ENCODE data around the gene TMEM134.
A peak's percentile ranks its signal among the peaks of the same experiment; 100 is the strongest.
"Not testable (repeated sequence)": the region's sequence is repeated elsewhere in the genome, so short reads cannot be mapped to it uniquely, and the experiment has no call there.

Gene TMEM134

DNA sequence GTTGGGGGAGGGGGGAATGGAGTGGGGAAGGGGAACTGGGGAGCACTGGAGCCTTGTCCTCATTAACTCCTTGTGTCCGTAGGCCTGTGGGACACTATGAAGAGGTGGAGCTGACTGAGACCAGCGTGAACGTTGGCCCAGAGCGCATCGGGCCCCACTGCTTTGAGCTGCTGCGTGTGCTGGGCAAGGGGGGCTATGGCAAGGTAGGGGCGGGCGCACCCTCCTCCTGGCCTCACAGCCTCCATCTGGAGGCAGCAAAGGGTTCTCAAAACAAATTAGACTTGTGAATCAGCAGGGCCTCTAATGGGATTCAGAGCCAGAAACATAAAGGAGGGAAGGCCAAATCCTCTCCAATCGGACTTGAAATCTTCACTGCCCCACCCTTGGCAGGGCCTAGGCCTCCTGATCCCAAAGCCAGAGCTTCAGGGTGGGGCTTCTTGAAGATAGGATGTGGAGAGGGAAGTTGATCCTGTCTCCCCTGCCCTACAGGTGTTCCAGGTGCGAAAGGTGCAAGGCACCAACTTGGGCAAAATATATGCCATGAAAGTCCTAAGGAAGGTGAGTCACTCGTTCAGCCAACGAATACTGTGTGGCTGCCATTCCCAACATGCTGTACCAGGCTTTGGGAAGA is 39.9 kb downstream of the TMEM134 start:
- Histone ChIP-seq H3K27me3 (ENCODE audit: control insufficient read depth, insufficient read depth, low read length) (no peaks in the 10 kb centered on the region), H3K9ac (ENCODE audit: low read depth, low read length) (peak overlapping the region; percentile 94), H3K4me3 (ENCODE audit: low read length) (peak overlapping the region; percentile 96), H3K36me3 (ENCODE audit: insufficient read depth, low read length) (peaks cover 25% of the 10 kb centered on the region), H3K4me1 (ENCODE audit: control insufficient read depth, insufficient read depth, low read length) (peaks cover 11% of the 10 kb centered on the region), H3K9me3 (replicated peaks; ENCODE audit: low read length) (no peaks in the 10 kb centered on the region), H3K4me2 (ENCODE audit: low read length) (peak overlapping the region; percentile 92)

GRCh38 chr11:67428052-67429001 is 40.7 kb downstream of the TMEM134 start, which contains the start of gene RPS6KB2:
Gene RPS6KB2 (plus strand): TSS chr11:67428494. CDS start chr11:67428546, 52 bp downstream.
- Histone ChIP-seq H3K9me3 (replicated peaks; ENCODE audit: low read length) (no peaks in the 10 kb centered on the region), H3K4me2 (ENCODE audit: low read length) (peak within 1 kb of the TSS; percentile 92), H3K27me3 (ENCODE audit: control insufficient read depth, insufficient read depth, low read length) (no peaks in the 10 kb centered on the region), H3K4me1 (ENCODE audit: control insufficient read depth, insufficient read depth, low read length) (peaks cover 11% of the 10 kb centered on the region), H3K36me3 (ENCODE audit: insufficient read depth, low read length) (peaks cover 17% of the 10 kb centered on the region), H3K9ac (ENCODE audit: low read depth, low read length) (peak within 1 kb of the TSS; percentile 94), H3K4me3 (ENCODE audit: low read length) (peak within 1 kb of the TSS; percentile 96)

GRCh38 chr11:67427364-67427859 is 41.6 kb downstream of the TMEM134 start:
- H3K4me3 ChIP-seq (ENCODE audit: low read length), result peak overlapping the region; percentile 96
- H3K36me3 ChIP-seq (ENCODE audit: insufficient read depth, low read length), result peaks cover 11% of the 10 kb centered on the region
- H3K9me3 ChIP-seq (replicated peaks; ENCODE audit: low read length); H3K27me3 ChIP-seq (ENCODE audit: control insufficient read depth, insufficient read depth, low read length): not testable (repeated sequence)
- H3K4me2 ChIP-seq (ENCODE audit: low read length), result peak overlapping the region; percentile 92
- H3K9ac ChIP-seq (ENCODE audit: low read depth, low read length), result peak overlapping the region; percentile 94
- peaks cover 11% of the 10 kb centered on the region for H3K4me1 ChIP-seq (ENCODE audit: control insufficient read depth, insufficient read depth, low read length)

DNA sequence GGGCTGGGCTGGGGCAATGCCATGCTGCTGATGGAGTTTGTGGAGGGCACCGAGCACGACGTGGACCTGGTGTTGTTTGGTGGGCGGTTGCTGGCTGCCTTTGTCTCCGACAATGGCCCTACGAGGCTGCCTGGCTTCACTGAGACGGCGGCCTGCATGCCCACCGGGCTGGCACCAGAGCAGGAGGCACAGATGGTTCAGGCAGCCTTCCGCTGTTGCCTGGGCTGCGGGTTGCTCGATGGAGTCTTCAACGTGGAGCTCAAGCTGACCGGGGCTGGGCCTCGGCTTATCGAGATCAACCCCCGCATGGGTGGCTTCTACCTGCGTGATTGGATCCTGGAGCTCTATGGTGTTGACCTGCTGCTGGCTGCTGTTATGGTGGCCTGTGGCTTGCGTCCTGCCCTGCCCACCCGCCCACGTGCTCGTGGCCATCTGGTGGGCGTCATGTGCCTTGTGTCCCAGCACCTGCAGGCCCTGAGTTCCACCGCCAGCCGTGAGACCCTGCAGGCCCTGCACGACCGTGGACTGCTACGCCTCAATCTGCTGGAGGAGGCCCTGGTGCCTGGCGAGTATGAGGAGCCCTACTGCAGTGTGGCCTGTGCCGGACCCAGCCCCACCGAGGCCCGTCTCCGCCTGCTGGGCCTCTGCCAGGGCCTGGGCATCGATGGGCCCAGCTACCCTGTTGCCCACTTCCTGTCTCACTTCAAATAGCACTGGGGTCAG is 45.0 kb downstream of the TMEM134 start:
- no peaks in the 10 kb centered on the region for H3K36me3 ChIP-seq (ENCODE audit: insufficient read depth, low read length)
- H3K4me1 ChIP-seq (ENCODE audit: control insufficient read depth, insufficient read depth, low read length), result peaks cover 17% of the 10 kb centered on the region
- no peaks in the 10 kb centered on the region for H3K9me3 ChIP-seq (replicated peaks; ENCODE audit: low read length)
- no peak overlapping the region for H3K4me2 ChIP-seq (ENCODE audit: low read length)
- no peak overlapping the region for H3K9ac ChIP-seq (ENCODE audit: low read depth, low read length)
- H3K27me3 ChIP-seq (ENCODE audit: control insufficient read depth, insufficient read depth, low read length), result no peaks in the 10 kb centered on the region
- H3K4me3 ChIP-seq (ENCODE audit: low read length), result no peak overlapping the region

GRCh38 chr11:67423466-67423865 is 45.6 kb downstream of the TMEM134 start:
- Histone ChIP-seq H3K4me1 (ENCODE audit: control insufficient read depth, insufficient read depth, low read length) (peaks cover 21% of the 10 kb centered on the region), H3K9me3 (replicated peaks; ENCODE audit: low read length) (no peaks in the 10 kb centered on the region), H3K4me2 (ENCODE audit: low read length) (no peak overlapping the region), H3K9ac (ENCODE audit: low read depth, low read length) (no peak overlapping the region), H3K36me3 (ENCODE audit: insufficient read depth, low read length) (no peaks in the 10 kb centered on the region), H3K4me3 (ENCODE audit: low read length) (no peak overlapping the region), H3K27me3 (ENCODE audit: control insufficient read depth, insufficient read depth, low read length) (no peaks in the 10 kb centered on the region)

- H3K9ac ChIP-seq (ENCODE audit: low read depth, low read length), result no peak overlapping the region
- no peak overlapping the region for H3K4me3 ChIP-seq (ENCODE audit: low read length)
These were observed 46.2 kb downstream of the TMEM134 start for GRCh38 chr11:67422891-67423290.

GRCh38 chr11:67421430-67422031 is 47.5 kb downstream of the TMEM134 start:
- Histone ChIP-seq H3K4me1 (ENCODE audit: control insufficient read depth, insufficient read depth, low read length) (peaks cover 30% of the 10 kb centered on the region), H3K9me3 (replicated peaks; ENCODE audit: low read length) (no peaks in the 10 kb centered on the region), H3K4me2 (ENCODE audit: low read length) (peak overlapping the region; percentile 99), H3K27me3 (ENCODE audit: control insufficient read depth, insufficient read depth, low read length) (no peaks in the 10 kb centered on the region), H3K36me3 (ENCODE audit: insufficient read depth, low read length) (no peaks in the 10 kb centered on the region), H3K4me3 (ENCODE audit: low read length) (peak overlapping the region; percentile 79), H3K9ac (ENCODE audit: low read depth, low read length) (no peak overlapping the region)

More at GRCh38 chr11:67422891-67423290, 46.2 kb downstream of the TMEM134 start:
- no peaks in the 10 kb centered on the region for H3K36me3 ChIP-seq (ENCODE audit: insufficient read depth, low read length)
- no peaks in the 10 kb centered on the region for H3K27me3 ChIP-seq (ENCODE audit: control insufficient read depth, insufficient read depth, low read length)
- H3K4me1 ChIP-seq (ENCODE audit: control insufficient read depth, insufficient read depth, low read length), result peaks cover 26% of the 10 kb centered on the region
- no peak overlapping the region for H3K4me2 ChIP-seq (ENCODE audit: low read length)
- H3K9me3 ChIP-seq (replicated peaks; ENCODE audit: low read length), result no peaks in the 10 kb centered on the region

- Histone ChIP-seq H3K4me3 (ENCODE audit: low read length) (peak overlapping the region; percentile 79), H3K4me1 (ENCODE audit: control insufficient read depth, insufficient read depth, low read length) (peaks cover 37% of the 10 kb centered on the region), H3K9me3 (replicated peaks; ENCODE audit: low read length) (no peaks in the 10 kb centered on the region), H3K27me3 (ENCODE audit: control insufficient read depth, insufficient read depth, low read length) (no peaks in the 10 kb centered on the region), H3K9ac (ENCODE audit: low read depth, low read length) (peak overlapping the region; percentile 82), H3K36me3 (ENCODE audit: insufficient read depth, low read length) (no peaks in the 10 kb centered on the region), H3K4me2 (ENCODE audit: low read length) (peak overlapping the region; percentile 99)
These were observed 48.2 kb downstream of the TMEM134 start for GRCh38 chr11:67420646-67421429.

DNA sequence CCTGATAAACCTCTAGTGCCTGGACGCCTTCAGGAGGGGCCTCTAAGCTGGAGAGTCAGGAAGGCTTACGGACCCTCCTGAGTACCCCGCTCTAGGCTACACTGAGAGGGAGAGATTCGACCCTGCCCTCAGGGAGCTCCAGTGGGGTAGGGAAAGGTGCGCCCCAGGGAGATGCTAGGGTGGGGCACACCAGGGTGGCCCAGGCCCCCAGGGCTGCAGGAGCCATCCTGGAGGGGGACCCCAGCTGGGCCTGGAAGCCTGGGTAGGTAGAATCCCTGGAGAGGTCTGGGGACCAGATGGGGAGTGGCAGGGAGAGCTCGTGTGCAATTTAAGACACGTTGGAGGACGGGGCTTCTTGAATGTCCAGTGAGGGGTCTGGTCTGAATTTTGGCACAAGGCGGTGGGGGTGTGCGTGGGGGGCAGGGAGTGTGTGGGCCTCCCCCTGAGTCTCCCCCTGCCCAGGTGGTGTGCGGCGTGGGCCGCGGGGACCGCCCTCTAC is 48.9 kb downstream of the TMEM134 start:
- peaks cover 39% of the 10 kb centered on the region for H3K4me1 ChIP-seq (ENCODE audit: control insufficient read depth, insufficient read depth, low read length)
- H3K9ac ChIP-seq (ENCODE audit: low read depth, low read length), result peak overlapping the region; percentile 82
- H3K4me3 ChIP-seq (ENCODE audit: low read length), result peak overlapping the region; percentile 79
- H3K36me3 ChIP-seq (ENCODE audit: insufficient read depth, low read length), result no peaks in the 10 kb centered on the region
- no peaks in the 10 kb centered on the region for H3K9me3 ChIP-seq (replicated peaks; ENCODE audit: low read length)
- H3K27me3 ChIP-seq (ENCODE audit: control insufficient read depth, insufficient read depth, low read length), result no peaks in the 10 kb centered on the region
- peak overlapping the region; percentile 99 for H3K4me2 ChIP-seq (ENCODE audit: low read length)

DNA sequence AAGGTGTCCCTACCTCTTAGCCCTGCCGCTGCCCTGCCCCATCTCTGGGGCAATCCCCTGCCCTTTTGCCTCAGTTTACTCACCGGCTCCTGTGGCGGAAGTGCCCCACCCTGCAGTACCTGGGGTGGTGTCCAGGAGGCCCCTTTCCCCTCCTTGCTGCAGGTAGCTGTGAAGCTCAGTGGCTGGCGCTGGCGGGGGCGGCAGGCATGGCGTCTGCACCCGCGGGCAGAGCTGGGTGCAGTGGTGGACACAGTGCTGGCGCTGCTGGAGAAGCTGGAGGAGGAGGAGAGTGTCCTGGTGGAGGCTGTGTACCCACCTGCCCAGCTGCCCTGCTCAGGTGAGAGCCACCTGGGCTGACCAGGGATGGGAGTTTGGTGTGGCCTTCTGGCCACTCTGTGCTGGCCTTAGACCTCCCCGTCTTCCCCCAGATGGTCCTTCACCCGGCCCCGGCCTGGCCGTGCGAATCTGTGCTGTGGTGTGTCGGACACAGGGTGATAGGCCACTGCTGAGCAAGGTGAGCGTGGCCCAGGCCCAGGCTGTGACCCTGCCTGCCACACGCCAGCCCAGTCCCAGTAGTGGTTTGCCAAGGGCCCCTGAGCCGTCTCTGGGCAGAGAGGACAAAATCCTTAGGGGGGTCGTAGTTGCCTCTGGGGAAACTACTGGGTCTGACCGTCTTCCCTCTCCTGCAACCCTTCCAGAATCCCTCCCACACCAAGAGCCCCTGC is 49.6 kb downstream of the TMEM134 start:
- Histone ChIP-seq H3K4me3 (ENCODE audit: low read length) (no peak overlapping the region), H3K4me1 (ENCODE audit: control insufficient read depth, insufficient read depth, low read length) (peaks cover 42% of the 10 kb centered on the region), H3K36me3 (ENCODE audit: insufficient read depth, low read length) (no peaks in the 10 kb centered on the region), H3K9ac (ENCODE audit: low read depth, low read length) (no peak overlapping the region), H3K27me3 (ENCODE audit: control insufficient read depth, insufficient read depth, low read length) (no peaks in the 10 kb centered on the region), H3K4me2 (ENCODE audit: low read length) (peak overlapping the region; percentile 24), H3K9me3 (replicated peaks; ENCODE audit: low read length) (no peaks in the 10 kb centered on the region)
